Esophagus squamous epithelium (tissue), 4 donors: Measurements from ENCODE around the gene OBP2B.
"Not testable (repeated sequence)": the region's sequence is repeated elsewhere in the genome, so short reads cannot be mapped to it uniquely, and the experiment has no call there.

Source experiments
- POLR2A ChIP-seq, 4 donors: fragments of 450-650 bp; IDR thresholded peaks; one replicate each; pipeline ENCODE4 v1.6.1; 2017; ENCODE audit warnings: antibody characterized with exemption in 4 of 4, mild to moderate bottlenecking in 4 of 4, moderate library complexity in 3 of 4
- TF ChIP-seq, protein P1 (sequence below), 6 experiments: fragments of 450-650 bp in 4 of 6; fragments of 200-600 bp in 2 of 6; sonication (generic) in 2 of 6; IDR thresholded peaks; one replicate each; pipeline ENCODE4 v1.5.1; 2016 to 2019; ENCODE audit warnings: antibody characterized with exemption in 6 of 6, mild to moderate bottlenecking in 4 of 6, moderate library complexity in 4 of 6

DNA sequence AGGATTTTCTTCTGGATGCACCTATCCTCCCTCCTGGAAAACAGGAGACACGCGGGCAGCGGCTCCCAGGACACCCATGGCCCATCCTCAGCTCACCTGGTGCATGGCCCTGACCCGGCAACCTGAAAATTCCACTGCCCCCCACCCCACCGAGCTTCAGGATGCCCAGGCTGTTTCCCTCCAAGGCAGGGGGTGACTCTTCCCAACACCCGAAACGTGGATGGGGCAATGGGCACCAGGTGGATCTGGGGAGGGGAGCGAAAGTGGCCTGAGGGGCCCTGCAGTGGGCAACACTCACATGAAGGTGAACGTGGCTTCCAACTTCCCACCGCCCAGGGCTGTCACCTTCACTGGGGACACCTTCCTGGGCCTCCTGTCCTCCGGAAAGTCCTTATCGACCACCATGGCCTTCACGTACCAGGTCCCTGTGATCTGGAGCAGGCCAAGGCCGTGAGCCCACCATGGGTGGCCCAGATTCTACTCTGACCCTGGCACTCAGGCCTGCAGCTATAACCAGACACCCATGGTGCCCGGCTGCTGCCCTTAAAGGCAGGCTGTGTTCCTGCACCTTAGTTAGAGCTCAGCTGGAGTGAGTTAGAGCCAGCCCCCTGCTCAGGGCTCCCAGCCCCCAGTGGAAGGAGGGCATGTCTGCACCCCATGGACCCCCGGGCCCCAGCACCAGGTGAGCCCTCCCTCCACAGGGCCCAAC lies 725 bp downstream of the OBP2B start:
- TF ChIP-seq, protein P1, sequence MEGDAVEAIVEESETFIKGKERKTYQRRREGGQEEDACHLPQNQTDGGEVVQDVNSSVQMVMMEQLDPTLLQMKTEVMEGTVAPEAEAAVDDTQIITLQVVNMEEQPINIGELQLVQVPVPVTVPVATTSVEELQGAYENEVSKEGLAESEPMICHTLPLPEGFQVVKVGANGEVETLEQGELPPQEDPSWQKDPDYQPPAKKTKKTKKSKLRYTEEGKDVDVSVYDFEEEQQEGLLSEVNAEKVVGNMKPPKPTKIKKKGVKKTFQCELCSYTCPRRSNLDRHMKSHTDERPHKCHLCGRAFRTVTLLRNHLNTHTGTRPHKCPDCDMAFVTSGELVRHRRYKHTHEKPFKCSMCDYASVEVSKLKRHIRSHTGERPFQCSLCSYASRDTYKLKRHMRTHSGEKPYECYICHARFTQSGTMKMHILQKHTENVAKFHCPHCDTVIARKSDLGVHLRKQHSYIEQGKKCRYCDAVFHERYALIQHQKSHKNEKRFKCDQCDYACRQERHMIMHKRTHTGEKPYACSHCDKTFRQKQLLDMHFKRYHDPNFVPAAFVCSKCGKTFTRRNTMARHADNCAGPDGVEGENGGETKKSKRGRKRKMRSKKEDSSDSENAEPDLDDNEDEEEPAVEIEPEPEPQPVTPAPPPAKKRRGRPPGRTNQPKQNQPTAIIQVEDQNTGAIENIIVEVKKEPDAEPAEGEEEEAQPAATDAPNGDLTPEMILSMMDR (IDR thresholded peaks at IDR 0.05): not testable (repeated sequence)
- TF ChIP-seq POLR2A (IDR thresholded peaks at IDR 0.05): not testable (repeated sequence)
